ENCODE data around the gene FSCB. TPM values are rescaled to one million over a fixed set of nuclear protein-coding genes. Genes with fewer than 3 reads are reported as not detected.

The FSCB gene, protein sequence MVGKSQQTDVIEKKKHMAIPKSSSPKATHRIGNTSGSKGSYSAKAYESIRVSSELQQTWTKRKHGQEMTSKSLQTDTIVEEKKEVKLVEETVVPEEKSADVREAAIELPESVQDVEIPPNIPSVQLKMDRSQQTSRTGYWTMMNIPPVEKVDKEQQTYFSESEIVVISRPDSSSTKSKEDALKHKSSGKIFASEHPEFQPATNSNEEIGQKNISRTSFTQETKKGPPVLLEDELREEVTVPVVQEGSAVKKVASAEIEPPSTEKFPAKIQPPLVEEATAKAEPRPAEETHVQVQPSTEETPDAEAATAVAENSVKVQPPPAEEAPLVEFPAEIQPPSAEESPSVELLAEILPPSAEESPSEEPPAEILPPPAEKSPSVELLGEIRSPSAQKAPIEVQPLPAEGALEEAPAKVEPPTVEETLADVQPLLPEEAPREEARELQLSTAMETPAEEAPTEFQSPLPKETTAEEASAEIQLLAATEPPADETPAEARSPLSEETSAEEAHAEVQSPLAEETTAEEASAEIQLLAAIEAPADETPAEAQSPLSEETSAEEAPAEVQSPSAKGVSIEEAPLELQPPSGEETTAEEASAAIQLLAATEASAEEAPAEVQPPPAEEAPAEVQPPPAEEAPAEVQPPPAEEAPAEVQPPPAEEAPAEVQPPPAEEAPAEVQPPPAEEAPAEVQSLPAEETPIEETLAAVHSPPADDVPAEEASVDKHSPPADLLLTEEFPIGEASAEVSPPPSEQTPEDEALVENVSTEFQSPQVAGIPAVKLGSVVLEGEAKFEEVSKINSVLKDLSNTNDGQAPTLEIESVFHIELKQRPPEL
- total RNA-seq (2014; rRNA removed; shearing (Covaris generic)) (not detected in 2 replicates), polyA plus RNA-seq (2016; fragmentation: Nextera tagmentation; extraction: Ambion mirVana) (not detected in 2 replicates)

DNA sequence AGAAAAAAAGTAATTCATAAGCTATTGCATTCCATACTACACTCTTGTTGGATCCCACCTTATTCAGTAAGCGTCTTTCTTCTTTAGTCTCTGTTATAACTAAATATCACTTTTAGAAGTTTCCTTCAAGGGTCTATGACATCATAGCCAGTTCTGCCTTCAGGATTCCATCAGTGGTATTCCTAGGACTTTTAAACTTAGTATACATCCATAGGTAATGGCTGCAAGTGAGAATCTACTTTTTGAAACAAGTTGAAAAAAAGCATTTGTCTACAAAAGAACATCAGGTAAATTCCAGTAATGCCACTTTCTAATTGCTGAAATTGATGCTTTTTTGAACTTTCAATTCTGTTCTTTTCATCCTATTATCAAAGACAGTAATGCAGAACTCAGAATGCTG lies at the start of gene FSCB:
TSS of gene FSCB (minus strand) at position 101 of the 400 bp plus-strand sequence. CDS start 296 bp downstream, outside the sequence.
- H3K9me3 ChIP-seq (ENCODE audit: low read depth): no peaks in the 10 kb centered on the region
- TF ChIP-seq EZH2phosphoT487 (IDR thresholded peaks at IDR 0.05; ENCODE audit: insufficient read depth, low read depth) (no peak), EZH2 (IDR thresholded peaks at IDR 0.05; ENCODE audit: insufficient read depth, poor library complexity, severe bottlenecking) (no peak)
- in situ Hi-C loops (cut with MboI): no loop called here
- H3K4me2 ChIP-seq (ENCODE audit: unreplicated experiment): no peak within 1 kb of the TSS
- H3K4me3 ChIP-seq: no peak within 1 kb of the TSS
- no peak within 1 kb of the TSS for H3K9ac ChIP-seq
- H2AFZ ChIP-seq: no peak within 1 kb of the TSS
- no peaks in the 10 kb centered on the region for H3K79me2 ChIP-seq (ENCODE audit: insufficient read depth)
- no peaks in the 10 kb centered on the region for H3K9me2 ChIP-seq (ENCODE audit: insufficient read depth)
- H4K20me1 ChIP-seq (ENCODE audit: insufficient read depth): no peaks in the 10 kb centered on the region
- no peak within 1 kb of the TSS for H3K27ac ChIP-seq
- H3K36me3 ChIP-seq (ENCODE audit: low read depth): no peaks in the 10 kb centered on the region
- no peak for DNase-seq
- no peaks in the 10 kb centered on the region for H3K27me3 ChIP-seq (replicated peaks; ENCODE audit: insufficient read depth)
- no peaks in the 10 kb centered on the region for H3F3A ChIP-seq (ENCODE audit: insufficient read depth)
- WGBS, 2 experiments (ENCODE audit: low coverage in 1 of 2, low lambda C conversion rate in 2 of 2, missing lambda C conversion rate in 2 of 2): 46 to 50% methylated on average over 1 of the region's 1 CpG
- no peaks in the 10 kb centered on the region for H3K4me1 ChIP-seq (ENCODE audit: insufficient read depth)

DNA sequence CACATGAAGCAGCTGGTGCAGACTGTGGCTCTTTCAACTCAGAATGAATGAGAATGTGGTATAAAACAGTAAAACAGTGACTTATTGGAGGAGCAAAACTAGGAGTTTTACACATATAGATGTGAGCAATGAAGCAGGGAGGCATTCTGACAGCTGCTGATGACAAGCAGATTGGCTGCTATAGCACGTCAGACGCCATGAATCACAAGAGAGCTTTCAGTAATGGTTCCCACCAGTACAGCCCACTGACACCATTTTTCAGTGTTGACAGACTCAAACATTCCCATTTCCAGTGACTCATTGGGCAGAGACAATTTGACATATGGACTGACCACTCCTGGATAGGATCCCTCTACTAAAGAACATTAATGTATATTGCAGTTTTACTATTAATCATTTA lies 24.6 kb upstream of the FSCB start:
- in situ Hi-C loops (cut with MboI): no loop called here
- Histone ChIP-seq H3K27me3 (replicated peaks; ENCODE audit: insufficient read depth) (no peaks in the 10 kb centered on the region), H3K36me3 (ENCODE audit: low read depth) (no peaks in the 10 kb centered on the region), H3K9me3 (ENCODE audit: low read depth) (no peaks in the 10 kb centered on the region), H3K27ac (no peak overlapping the region), H3F3A (ENCODE audit: insufficient read depth) (no peaks in the 10 kb centered on the region), H2AFZ (no peak overlapping the region), H3K4me3 (no peak overlapping the region), H4K20me1 (ENCODE audit: insufficient read depth) (no peaks in the 10 kb centered on the region), H3K9ac (no peak overlapping the region), H3K79me2 (ENCODE audit: insufficient read depth) (no peaks in the 10 kb centered on the region), H3K4me1 (ENCODE audit: insufficient read depth) (no peaks in the 10 kb centered on the region), H3K9me2 (ENCODE audit: insufficient read depth) (no peaks in the 10 kb centered on the region), H3K4me2 (ENCODE audit: unreplicated experiment) (no peak overlapping the region)
- no peak for DNase-seq
- TF ChIP-seq EZH2phosphoT487 (IDR thresholded peaks at IDR 0.05; ENCODE audit: insufficient read depth, low read depth) (no peak), EZH2 (IDR thresholded peaks at IDR 0.05; ENCODE audit: insufficient read depth, poor library complexity, severe bottlenecking) (no peak)
- WGBS, 2 experiments (ENCODE audit: low coverage in 1 of 2, low lambda C conversion rate in 2 of 2, missing lambda C conversion rate in 2 of 2): 12 to 18% methylated on average over 2 of the region's 2 CpGs

DNA sequence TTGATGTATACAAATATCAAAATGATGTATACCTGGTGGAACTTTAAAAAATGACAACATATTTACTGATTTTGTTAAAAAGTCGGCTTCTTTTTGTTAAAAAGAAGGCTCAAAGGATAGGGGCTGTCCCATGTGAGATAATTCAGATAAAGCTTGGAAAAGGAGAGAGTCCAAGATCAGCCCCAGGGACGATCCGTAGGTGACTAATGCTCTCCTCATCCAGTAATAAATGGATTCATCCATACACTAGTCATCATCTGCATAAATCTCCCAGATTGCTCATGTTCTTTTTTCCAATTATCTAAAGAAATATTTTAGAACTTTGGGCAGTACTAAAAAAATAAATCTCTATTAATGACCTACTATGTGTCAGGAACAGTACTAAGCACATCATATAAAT lies 23.4 kb upstream of the FSCB start:
- Histone ChIP-seq H2AFZ (no peak overlapping the region), H3K9ac (no peak overlapping the region), H3K4me2 (ENCODE audit: unreplicated experiment) (no peak overlapping the region), H3F3A (ENCODE audit: insufficient read depth) (no peaks in the 10 kb centered on the region), H3K36me3 (ENCODE audit: low read depth) (no peaks in the 10 kb centered on the region), H3K27me3 (replicated peaks; ENCODE audit: insufficient read depth) (no peaks in the 10 kb centered on the region), H3K79me2 (ENCODE audit: insufficient read depth) (no peaks in the 10 kb centered on the region), H3K4me1 (ENCODE audit: insufficient read depth) (no peaks in the 10 kb centered on the region), H3K27ac (no peak overlapping the region), H3K4me3 (no peak overlapping the region), H3K9me2 (ENCODE audit: insufficient read depth) (no peaks in the 10 kb centered on the region), H3K9me3 (ENCODE audit: low read depth) (no peaks in the 10 kb centered on the region), H4K20me1 (ENCODE audit: insufficient read depth) (no peaks in the 10 kb centered on the region)
- no peak for TF ChIP-seq EZH2 (IDR thresholded peaks at IDR 0.05; ENCODE audit: insufficient read depth, poor library complexity, severe bottlenecking)
- no peak for DNase-seq
- in situ Hi-C loops (cut with MboI): no loop called here
- 19 to 21% methylated on average over 3 of the region's 3 CpGs for WGBS, 2 experiments (ENCODE audit: low coverage in 1 of 2, low lambda C conversion rate in 2 of 2, missing lambda C conversion rate in 2 of 2)

DNA sequence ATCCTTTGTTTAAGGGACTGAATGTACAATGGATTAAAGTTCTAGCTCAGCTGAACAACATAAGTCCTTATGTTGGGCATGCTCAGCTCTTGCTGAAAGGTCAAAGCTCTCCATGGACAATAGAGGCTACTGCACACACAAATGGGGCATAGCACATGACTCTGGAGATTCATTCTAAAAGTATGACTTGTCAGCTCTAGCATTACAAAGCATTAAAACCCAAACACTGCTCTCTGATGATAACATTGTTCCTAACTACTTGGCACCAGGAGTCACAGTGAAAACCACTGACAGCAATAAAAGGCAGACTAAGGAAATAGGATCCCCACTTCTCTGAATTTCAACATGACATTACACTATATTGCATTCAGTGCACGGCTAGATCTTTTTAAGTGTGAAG lies 21.9 kb upstream of the FSCB start:
- Histone ChIP-seq H3K4me1 (ENCODE audit: insufficient read depth) (no peaks in the 10 kb centered on the region), H3K9me2 (ENCODE audit: insufficient read depth) (no peaks in the 10 kb centered on the region), H3K4me2 (ENCODE audit: unreplicated experiment) (no peak overlapping the region), H3K9ac (no peak overlapping the region), H3K9me3 (ENCODE audit: low read depth) (no peaks in the 10 kb centered on the region), H3K36me3 (ENCODE audit: low read depth) (no peaks in the 10 kb centered on the region), H4K20me1 (ENCODE audit: insufficient read depth) (no peaks in the 10 kb centered on the region), H2AFZ (no peak overlapping the region), H3K4me3 (no peak overlapping the region), H3K27ac (no peak overlapping the region), H3K79me2 (ENCODE audit: insufficient read depth) (no peaks in the 10 kb centered on the region), H3K27me3 (replicated peaks; ENCODE audit: insufficient read depth) (no peaks in the 10 kb centered on the region), H3F3A (ENCODE audit: insufficient read depth) (no peaks in the 10 kb centered on the region)
- DNase-seq: no peak
- in situ Hi-C loops (cut with MboI): no loop called here
- TF ChIP-seq EZH2phosphoT487 (IDR thresholded peaks at IDR 0.05; ENCODE audit: insufficient read depth, low read depth): no peak
- TF ChIP-seq EZH2 (IDR thresholded peaks at IDR 0.05; ENCODE audit: insufficient read depth, poor library complexity, severe bottlenecking): no peak
- 0% methylated on average over 1 of the region's 1 CpG for WGBS, 2 experiments (ENCODE audit: low coverage in 1 of 2, low lambda C conversion rate in 2 of 2, missing lambda C conversion rate in 2 of 2)

All from GM23248 (cell line).